Neural crest cell (in vitro differentiated cells): ENCODE data around the gene GYS2. TPM values are rescaled to one million over a fixed set of nuclear protein-coding genes. Genes with fewer than 3 reads are reported as not detected.

Experiments
- DNase-seq: peaks from one replicate; pipeline ENCODE4 v3.0.0; 2021; ENCODE audit warnings: low read depth, mixed read lengths, low spot score
- H3K27ac Mint-ChIP-seq: one replicate; pipeline ENCODE4 v1.8.0; 2021; ENCODE audit warnings: mild to moderate bottlenecking, mixed read lengths; ENCODE audit not compliant: unreplicated experiment
- H3K27me3 Mint-ChIP-seq: 2 replicates; pipeline ENCODE4 v1.8.0; 2021; ENCODE audit warnings: low read depth, mild to moderate bottlenecking, mixed read lengths
- H3K36me3 Mint-ChIP-seq: 2 replicates; pipeline ENCODE4 v1.8.0; 2021; ENCODE audit warnings: low read depth, mild to moderate bottlenecking, mixed read lengths
- H3K4me1 Mint-ChIP-seq: 2 replicates; pipeline ENCODE4 v1.8.0; 2021; ENCODE audit warnings: mixed read lengths
- H3K4me3 Mint-ChIP-seq: one replicate; pipeline ENCODE4 v1.8.0; 2021; ENCODE audit warnings: mild to moderate bottlenecking, mixed read lengths
- H3K9me3 Mint-ChIP-seq: 2 replicates; pipeline ENCODE4 v1.8.0; 2021; ENCODE audit warnings: mixed read lengths
- total RNA-seq: library from RNA; stranded (reverse); gene quantifications from 2 replicates; pipeline ENCODE4 v1.2.1, GENCODE V29; 2021
- TF ChIP-seq, protein P1 (sequence below): fragments of 200-600 bp; sonication (generic); conservative IDR thresholded peaks from 2 replicates; pipeline ENCODE4 v1.5.0; 2021; ENCODE audit warnings: antibody characterized with exemption, mild to moderate bottlenecking

Gene GYS2
- total RNA-seq, 1 donor from 2014 or later = not detected

DNA sequence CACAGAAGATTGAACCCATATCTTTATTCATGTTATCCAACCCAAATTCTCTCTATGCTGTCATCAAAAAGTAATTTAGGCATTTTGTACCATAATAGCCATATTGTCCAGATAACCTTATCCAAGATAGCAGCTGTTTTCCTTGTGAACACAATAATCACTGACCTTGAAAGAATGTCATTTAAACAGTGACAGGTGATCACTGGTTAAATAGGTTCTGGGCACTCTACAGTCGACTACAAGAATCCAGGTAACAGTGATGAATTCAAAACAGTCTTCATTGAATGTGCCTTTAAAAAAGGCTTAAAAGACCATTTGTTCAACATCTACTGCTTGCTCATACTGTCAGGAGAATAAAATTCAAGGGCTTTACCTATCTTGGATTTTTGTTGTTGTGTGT is 83.1 kb downstream of the GYS2 start:
- Mint-ChIP-seq H3K9me3 (peaks cover 3% of the 10 kb centered on the region), H3K27me3 (peaks cover 17% of the 10 kb centered on the region), H3K4me1 (no peaks in the 10 kb centered on the region), H3K36me3 (no peaks in the 10 kb centered on the region), H3K4me3 (no peak overlapping the region), H3K27ac (no peak overlapping the region)
- no peak for DNase-seq
- TF ChIP-seq, protein P1, sequence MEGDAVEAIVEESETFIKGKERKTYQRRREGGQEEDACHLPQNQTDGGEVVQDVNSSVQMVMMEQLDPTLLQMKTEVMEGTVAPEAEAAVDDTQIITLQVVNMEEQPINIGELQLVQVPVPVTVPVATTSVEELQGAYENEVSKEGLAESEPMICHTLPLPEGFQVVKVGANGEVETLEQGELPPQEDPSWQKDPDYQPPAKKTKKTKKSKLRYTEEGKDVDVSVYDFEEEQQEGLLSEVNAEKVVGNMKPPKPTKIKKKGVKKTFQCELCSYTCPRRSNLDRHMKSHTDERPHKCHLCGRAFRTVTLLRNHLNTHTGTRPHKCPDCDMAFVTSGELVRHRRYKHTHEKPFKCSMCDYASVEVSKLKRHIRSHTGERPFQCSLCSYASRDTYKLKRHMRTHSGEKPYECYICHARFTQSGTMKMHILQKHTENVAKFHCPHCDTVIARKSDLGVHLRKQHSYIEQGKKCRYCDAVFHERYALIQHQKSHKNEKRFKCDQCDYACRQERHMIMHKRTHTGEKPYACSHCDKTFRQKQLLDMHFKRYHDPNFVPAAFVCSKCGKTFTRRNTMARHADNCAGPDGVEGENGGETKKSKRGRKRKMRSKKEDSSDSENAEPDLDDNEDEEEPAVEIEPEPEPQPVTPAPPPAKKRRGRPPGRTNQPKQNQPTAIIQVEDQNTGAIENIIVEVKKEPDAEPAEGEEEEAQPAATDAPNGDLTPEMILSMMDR = no peak

DNA sequence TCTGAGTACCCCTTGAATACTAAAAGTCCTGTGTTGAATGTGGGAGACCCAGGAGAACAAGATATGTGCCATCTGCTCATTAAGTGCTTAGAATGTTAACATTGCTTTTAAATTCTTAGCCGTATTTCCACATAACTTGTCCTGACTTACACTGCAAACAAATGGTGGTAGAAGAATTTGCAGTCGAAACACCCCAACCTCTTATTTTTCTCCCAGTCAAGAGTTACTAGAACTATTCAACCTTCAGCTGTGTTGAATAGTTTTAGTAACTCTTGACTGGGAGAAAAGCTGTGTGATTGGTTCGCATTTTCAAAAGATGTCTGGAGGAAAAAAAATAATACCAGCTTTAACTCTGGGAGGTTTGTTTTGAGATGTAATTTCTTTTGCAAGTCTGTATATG is 86.2 kb downstream of the GYS2 start:
- TF ChIP-seq, protein P1 = no peak
- no peak overlapping the region for H3K4me3 Mint-ChIP-seq
- H3K9me3 Mint-ChIP-seq = no peaks in the 10 kb centered on the region
- no peak for DNase-seq
- H3K27ac Mint-ChIP-seq = no peak overlapping the region
- no peaks in the 10 kb centered on the region for H3K36me3 Mint-ChIP-seq
- H3K4me1 Mint-ChIP-seq = no peaks in the 10 kb centered on the region
- H3K27me3 Mint-ChIP-seq = peaks cover 4% of the 10 kb centered on the region

DNA sequence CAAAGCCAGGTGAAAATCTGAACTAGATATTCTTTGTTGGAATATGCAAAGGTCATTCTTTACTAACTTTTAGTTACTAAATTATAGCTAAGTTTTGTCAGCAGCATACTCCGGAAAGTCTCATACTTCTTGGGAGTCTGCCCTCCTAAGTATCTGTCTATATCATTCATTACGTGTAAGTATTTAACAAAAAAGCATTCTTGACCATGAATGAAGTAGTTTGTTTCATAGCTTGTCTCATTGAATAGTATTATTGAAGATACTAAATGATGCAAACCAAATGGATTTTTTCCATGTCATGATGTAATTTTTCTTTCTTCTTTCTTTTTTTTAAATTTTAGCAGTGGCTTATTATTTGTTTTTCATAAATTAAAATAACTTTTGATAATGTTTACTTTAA is 88.4 kb downstream of the GYS2 start:
- Mint-ChIP-seq H3K27me3 (no peaks in the 10 kb centered on the region), H3K4me3 (no peak overlapping the region), H3K9me3 (no peaks in the 10 kb centered on the region), H3K36me3 (no peaks in the 10 kb centered on the region), H3K4me1 (no peaks in the 10 kb centered on the region), H3K27ac (no peak overlapping the region)
- TF ChIP-seq, protein P1 = no peak
- DNase-seq = no peak

DNA sequence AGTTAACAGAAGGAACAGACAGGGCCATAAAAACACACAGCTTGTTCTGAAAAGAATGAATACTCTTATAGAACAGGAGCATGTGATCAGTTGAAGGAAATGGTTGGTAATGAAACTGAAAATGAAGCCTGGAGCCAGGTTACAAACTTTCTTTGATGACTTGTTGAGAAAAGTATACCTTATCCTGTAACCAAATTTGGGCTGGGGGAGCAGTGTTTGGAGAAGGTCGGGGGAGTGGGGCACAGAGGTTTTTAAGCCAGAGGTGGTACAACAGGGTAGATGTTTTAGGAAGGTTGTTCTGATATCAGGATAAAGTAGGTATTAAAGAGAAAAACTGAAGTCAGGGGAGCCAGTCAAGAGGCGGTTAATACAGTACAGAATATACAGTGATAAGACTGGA is 94.9 kb downstream of the GYS2 start:
- TF ChIP-seq, protein P1 = no peak
- no peaks in the 10 kb centered on the region for H3K4me1 Mint-ChIP-seq
- H3K27me3 Mint-ChIP-seq = no peaks in the 10 kb centered on the region
- H3K9me3 Mint-ChIP-seq = no peaks in the 10 kb centered on the region
- peaks cover 5% of the 10 kb centered on the region for H3K36me3 Mint-ChIP-seq
- no peak overlapping the region for H3K27ac Mint-ChIP-seq
- H3K4me3 Mint-ChIP-seq = no peak overlapping the region
- no peak for DNase-seq

DNA sequence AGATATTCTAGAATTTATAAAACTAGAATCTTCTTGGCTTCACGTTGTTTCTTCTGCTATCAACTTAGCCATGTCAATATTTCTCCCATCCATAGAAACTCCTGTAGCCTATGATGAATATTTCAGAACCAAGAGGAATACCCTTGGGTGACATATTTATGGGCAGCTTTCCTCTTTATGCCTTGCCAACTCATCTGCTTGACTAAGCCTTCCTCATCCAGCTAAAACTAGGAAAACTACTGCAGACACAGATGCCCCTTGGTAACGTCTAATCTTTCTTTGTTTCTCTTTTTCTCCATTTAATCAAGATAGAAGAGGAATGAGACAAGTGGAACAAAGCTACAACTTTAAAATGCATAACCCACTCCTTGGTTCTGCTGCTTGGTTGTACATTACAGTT is 96.8 kb downstream of the GYS2 start:
- TF ChIP-seq, protein P1 = no peak
- Mint-ChIP-seq H3K9me3 (no peaks in the 10 kb centered on the region), H3K27me3 (no peaks in the 10 kb centered on the region), H3K27ac (no peak overlapping the region), H3K36me3 (peaks cover 5% of the 10 kb centered on the region), H3K4me1 (peaks cover 8% of the 10 kb centered on the region), H3K4me3 (no peak overlapping the region)
- DNase-seq = no peak

DNA sequence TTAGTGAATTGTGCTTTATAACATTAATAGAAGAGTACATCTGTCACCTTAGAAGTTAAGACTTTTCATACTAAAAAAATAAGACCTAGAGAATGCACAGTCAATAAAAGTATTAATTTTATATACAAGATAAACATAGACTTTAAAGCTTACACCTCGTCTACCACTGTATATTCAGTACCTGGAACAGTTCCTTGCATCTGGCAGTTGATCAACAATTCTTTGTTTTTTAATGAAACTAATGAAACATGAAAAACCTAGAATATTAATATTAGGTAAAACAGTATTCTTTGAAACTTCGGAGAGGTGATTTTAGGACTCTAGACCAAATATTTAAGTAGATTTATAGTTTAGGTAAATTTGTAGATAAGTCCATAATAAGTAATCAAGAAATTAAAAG is 98.8 kb downstream of the GYS2 start:
- Mint-ChIP-seq H3K4me1 (peaks cover 15% of the 10 kb centered on the region), H3K9me3 (no peaks in the 10 kb centered on the region), H3K36me3 (peaks cover 5% of the 10 kb centered on the region), H3K4me3 (no peak overlapping the region), H3K27ac (no peak overlapping the region), H3K27me3 (no peaks in the 10 kb centered on the region)
- no peak for DNase-seq
- TF ChIP-seq, protein P1 = no peak
